22Rv1 (cell line): ENCODE results near the gene SCGB3A1.

Experiments
- H3K27ac ChIP-seq: fragments of 450-650 bp; 2 replicates; pipeline ENCODE4 v1.5.1; 2017
- ZFX ChIP-seq: fragments of 450-650 bp; IDR thresholded peaks from 2 replicates; pipeline ENCODE4 v1.6.1; 2017; ENCODE audit warnings: antibody characterized with exemption, borderline replicate concordance
- TF ChIP-seq, protein P1 (sequence below): fragments of 450-650 bp; IDR thresholded peaks from 2 replicates; pipeline ENCODE4 v1.5.1; 2017; ENCODE audit warnings: mild to moderate bottlenecking

SCGB3A1 gene

DNA sequence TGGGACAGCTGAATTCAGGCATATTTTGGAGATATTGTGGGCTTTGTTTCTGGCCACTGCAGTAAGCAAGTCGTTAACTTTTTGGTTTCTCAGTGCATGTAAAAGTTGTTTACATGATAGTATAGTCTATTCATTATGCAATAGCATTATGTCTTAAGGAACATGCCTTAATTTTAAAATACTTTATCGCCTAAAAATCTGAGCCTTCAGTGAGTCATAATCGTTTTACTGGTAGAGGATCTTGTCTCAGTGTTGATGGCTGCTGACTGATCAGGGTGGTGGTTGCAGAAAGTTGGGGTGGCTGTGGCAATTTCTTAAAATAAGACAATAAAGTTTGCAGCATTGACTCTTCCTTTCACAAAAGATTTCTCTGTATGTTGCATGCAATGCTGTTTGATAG is 5.1 kb downstream of the SCGB3A1 start:
- no peak for TF ChIP-seq ZFX
- TF ChIP-seq, protein P1, sequence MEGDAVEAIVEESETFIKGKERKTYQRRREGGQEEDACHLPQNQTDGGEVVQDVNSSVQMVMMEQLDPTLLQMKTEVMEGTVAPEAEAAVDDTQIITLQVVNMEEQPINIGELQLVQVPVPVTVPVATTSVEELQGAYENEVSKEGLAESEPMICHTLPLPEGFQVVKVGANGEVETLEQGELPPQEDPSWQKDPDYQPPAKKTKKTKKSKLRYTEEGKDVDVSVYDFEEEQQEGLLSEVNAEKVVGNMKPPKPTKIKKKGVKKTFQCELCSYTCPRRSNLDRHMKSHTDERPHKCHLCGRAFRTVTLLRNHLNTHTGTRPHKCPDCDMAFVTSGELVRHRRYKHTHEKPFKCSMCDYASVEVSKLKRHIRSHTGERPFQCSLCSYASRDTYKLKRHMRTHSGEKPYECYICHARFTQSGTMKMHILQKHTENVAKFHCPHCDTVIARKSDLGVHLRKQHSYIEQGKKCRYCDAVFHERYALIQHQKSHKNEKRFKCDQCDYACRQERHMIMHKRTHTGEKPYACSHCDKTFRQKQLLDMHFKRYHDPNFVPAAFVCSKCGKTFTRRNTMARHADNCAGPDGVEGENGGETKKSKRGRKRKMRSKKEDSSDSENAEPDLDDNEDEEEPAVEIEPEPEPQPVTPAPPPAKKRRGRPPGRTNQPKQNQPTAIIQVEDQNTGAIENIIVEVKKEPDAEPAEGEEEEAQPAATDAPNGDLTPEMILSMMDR: no peak
- no peak overlapping the region for H3K27ac ChIP-seq

DNA sequence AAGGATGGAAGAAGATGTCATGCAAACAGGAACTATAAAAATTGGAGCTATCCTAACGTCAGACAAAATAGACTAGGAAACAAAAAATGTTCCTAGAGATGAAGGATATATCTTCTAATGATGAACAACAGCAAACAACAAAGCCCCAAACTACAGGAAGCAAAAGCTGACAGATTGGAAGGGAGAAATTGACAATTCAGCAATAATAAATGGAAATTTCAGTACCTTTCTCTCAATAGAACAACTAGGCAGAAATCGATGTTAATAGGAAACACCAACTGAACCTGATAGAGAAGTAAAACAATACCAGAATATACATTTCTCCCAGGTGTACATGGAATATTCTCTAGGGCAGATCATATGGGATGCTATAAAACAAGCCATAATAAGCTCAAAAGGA is 7.6 kb downstream of the SCGB3A1 start:
- H3K27ac ChIP-seq: no peak overlapping the region
- TF ChIP-seq, protein P1: no peak
- TF ChIP-seq ZFX: no peak

DNA sequence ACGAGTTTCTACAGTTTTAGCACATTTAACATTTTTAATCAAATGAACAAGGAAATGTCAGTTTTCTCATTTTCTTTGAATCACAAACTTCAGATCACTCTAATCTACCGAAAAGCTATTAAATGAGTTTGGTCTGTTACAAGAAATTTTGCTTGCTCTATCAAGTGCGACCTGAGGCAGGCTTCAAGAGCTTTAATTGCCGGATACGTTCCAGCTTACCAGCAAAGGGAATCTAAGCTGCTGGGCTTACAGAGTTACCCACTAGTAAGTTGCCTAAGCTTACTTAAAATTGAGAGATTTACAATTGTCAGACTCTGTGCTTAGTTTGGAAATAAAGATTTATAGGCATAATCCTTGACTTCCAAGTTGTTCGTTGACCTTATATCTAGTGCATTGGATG is 10.6 kb downstream of the SCGB3A1 start:
- H3K27ac ChIP-seq: no peak overlapping the region
- TF ChIP-seq ZFX: no peak
- TF ChIP-seq, protein P1: no peak

DNA sequence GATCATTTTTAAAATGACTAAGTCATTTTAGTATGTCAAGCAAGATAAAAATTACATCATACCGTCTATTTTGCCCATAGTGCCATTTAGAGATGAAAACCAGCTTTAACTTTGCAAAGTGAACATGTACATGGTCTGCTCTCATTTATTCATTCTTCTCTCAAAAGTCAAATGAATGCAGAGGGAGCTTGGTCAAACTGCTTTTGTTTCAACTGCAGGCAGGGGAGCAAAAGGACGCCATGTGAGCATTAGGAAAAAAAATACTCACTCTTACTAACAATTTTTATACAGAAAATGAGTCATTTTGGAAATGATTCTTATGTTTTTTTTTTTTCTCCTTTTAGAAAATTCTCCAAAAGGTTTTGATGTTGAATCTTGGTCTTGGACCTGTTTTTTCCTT is 15.7 kb downstream of the SCGB3A1 start:
- TF ChIP-seq, protein P1: no peak
- no peak for TF ChIP-seq ZFX
- no peak overlapping the region for H3K27ac ChIP-seq

DNA sequence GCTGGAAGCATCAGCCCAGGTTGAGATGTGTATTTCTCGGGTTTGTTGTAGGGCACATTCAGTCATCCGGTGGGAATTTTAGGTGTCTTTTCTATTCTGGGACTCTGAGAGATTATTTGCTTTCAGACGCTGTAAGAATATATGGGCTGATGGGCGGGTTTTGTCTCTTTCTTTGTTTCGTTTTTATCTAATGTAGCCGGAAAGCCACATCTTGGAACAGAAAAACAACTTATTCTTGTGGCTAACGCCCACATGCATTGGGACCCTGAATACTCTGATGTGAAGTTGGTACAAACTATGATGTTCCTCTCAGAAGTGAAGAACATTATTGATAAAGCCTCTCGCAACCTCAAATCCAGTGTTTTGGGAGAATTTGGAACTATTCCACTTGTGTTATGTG is 22.4 kb downstream of the SCGB3A1 start:
- H3K27ac ChIP-seq: no peak overlapping the region
- TF ChIP-seq, protein P1: no peak
- TF ChIP-seq ZFX: no peak

DNA sequence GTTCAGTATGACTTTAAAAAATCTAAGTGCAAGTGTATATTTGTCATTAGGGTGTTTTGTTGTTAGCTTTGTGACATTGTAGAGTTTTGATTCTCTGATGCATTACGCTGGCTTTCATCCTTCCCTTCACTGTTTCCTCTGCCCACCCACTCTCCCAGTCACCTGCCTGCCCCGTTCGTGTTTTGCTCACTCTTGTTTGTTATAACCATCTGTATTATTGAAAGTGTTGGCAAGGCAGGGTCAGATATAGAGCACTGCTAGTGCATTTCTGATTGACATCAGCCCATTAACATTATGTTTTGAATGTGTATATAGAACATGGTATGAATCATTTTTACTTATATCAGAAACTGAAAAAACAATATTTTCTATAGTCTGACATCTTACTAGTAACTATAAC is 27.3 kb downstream of the SCGB3A1 start:
- TF ChIP-seq ZFX: no peak
- TF ChIP-seq, protein P1: no peak
- H3K27ac ChIP-seq: no peak overlapping the region

DNA sequence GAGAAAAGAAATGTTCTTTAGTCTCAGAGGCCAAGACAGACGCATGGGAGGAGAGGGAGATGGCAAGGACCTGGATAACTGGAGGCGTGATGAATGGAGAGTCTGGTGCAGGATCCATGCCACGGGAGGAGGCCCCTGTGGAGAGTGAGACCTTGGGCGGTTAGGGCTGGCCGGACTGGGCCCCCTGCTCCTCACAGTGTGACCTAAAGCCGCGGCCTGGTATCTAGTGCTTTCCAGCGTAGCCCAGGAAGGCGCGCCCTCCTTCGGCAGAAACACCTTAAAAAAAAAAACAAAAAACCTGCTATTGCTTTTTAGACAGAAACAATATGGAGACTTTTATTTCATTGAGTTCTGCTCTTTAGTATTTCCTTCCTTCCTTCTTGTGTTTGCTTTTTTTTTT is 33.1 kb downstream of the SCGB3A1 start:
- no peak overlapping the region for H3K27ac ChIP-seq
- TF ChIP-seq ZFX: no peak
- TF ChIP-seq, protein P1: no peak
